Measurements from ENCODE around the gene RGS3.

DNA sequence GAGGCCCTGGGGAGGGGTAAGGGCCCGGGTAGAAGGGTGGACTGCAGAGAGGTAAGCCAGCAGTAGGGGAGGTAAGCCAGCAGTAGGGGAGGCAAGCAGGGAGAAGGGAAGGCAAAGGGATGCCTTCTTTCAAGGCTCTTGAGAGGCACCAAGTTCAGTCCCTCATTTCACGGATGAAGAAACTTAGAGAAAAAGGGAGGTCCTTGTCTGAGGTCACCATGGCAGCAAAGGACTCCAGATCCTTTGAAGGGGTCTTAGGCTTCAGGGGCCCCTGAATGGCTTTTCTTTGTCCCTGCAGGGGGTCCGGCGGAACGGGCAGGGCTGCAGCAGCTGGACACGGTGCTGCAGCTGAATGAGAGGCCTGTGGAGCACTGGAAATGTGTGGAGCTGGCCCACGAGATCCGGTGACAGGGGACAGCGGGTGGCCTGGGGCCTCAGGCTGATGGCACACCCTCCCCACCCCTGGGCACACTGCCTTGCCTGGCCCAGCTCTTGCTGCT is 42.6 kb downstream of the RGS3 start:
- no peak for TF ChIP-seq ZBED1 (IDR thresholded peaks at IDR 0.05; ENCODE audit: borderline replicate concordance)
- no peak for TF ChIP-seq MTA3 (IDR thresholded peaks at IDR 0.05; ENCODE audit: borderline replicate concordance, low read length)
- no peak for TF ChIP-seq HDAC2 (IDR thresholded peaks at IDR 0.05)
- TF ChIP-seq EGR1 (IDR thresholded peaks at IDR 0.05; ENCODE audit: borderline replicate concordance in 1 of 2, low read depth in 2 of 2, low read length in 2 of 2) = no peak
- TF ChIP-seq, protein P1, sequence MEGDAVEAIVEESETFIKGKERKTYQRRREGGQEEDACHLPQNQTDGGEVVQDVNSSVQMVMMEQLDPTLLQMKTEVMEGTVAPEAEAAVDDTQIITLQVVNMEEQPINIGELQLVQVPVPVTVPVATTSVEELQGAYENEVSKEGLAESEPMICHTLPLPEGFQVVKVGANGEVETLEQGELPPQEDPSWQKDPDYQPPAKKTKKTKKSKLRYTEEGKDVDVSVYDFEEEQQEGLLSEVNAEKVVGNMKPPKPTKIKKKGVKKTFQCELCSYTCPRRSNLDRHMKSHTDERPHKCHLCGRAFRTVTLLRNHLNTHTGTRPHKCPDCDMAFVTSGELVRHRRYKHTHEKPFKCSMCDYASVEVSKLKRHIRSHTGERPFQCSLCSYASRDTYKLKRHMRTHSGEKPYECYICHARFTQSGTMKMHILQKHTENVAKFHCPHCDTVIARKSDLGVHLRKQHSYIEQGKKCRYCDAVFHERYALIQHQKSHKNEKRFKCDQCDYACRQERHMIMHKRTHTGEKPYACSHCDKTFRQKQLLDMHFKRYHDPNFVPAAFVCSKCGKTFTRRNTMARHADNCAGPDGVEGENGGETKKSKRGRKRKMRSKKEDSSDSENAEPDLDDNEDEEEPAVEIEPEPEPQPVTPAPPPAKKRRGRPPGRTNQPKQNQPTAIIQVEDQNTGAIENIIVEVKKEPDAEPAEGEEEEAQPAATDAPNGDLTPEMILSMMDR (IDR thresholded peaks at IDR 0.05 in 2 of 3, conservative IDR thresholded peaks at IDR 0.05 in 1 of 3; ENCODE audit: control insufficient read depth in 2 of 3, extremely low read depth in 1 of 3, insufficient read depth in 1 of 3, low read depth in 3 of 3, low read length in 3 of 3) = no peak
- no peak for TF ChIP-seq RFX5 (IDR thresholded peaks at IDR 0.05; ENCODE audit: low read depth, low read length)
- TF ChIP-seq NRF1 (conservative IDR thresholded peaks at IDR 0.05; ENCODE audit: low read depth, low read length) = no peak
- no peak for TF ChIP-seq NFIC (IDR thresholded peaks at IDR 0.05; ENCODE audit: low read depth, low read length)
- TF ChIP-seq ELK1 (IDR thresholded peaks at IDR 0.05; ENCODE audit: low read depth, low read length) = no peak
- TF ChIP-seq BHLHE40 (IDR thresholded peaks at IDR 0.05; ENCODE audit: borderline replicate concordance in 1 of 2, low read depth in 2 of 2, low read length in 1 of 2) = no peak
- no peak for TF ChIP-seq FOS (IDR thresholded peaks at IDR 0.05; ENCODE audit: borderline replicate concordance, extremely low read depth, insufficient read length)
- TF ChIP-seq, protein P2, sequence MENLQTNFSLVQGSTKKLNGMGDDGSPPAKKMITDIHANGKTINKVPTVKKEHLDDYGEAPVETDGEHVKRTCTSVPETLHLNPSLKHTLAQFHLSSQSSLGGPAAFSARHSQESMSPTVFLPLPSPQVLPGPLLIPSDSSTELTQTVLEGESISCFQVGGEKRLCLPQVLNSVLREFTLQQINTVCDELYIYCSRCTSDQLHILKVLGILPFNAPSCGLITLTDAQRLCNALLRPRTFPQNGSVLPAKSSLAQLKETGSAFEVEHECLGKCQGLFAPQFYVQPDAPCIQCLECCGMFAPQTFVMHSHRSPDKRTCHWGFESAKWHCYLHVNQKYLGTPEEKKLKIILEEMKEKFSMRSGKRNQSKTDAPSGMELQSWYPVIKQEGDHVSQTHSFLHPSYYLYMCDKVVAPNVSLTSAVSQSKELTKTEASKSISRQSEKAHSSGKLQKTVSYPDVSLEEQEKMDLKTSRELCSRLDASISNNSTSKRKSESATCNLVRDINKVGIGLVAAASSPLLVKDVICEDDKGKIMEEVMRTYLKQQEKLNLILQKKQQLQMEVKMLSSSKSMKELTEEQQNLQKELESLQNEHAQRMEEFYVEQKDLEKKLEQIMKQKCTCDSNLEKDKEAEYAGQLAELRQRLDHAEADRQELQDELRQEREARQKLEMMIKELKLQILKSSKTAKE (IDR thresholded peaks at IDR 0.05; ENCODE audit: low read depth, poor library complexity, severe bottlenecking) = no peak
- TF ChIP-seq SUZ12 (IDR thresholded peaks at IDR 0.05; ENCODE audit: unreplicated experiment) = no peak

Measured in GM12878 (cell line).